HG03066 (cell line): ENCODE data around the gene OOSP4A.

Experiments used
- ATAC-seq: cut with Tn5 transposase; IDR thresholded peaks from one replicate; pipeline ENCODE4 v1.9.1; 2021; ENCODE audit warnings: low read depth; ENCODE audit not compliant: unreplicated experiment

The OOSP4A gene

GRCh38 chr11:59963733-59964132, at the start of gene OOSP4A:
TSS of gene OOSP4A (plus strand) at chr11:59964033. CDS start at chr11:59964033, 0 bp downstream.
- no peak for ATAC-seq

DNA sequence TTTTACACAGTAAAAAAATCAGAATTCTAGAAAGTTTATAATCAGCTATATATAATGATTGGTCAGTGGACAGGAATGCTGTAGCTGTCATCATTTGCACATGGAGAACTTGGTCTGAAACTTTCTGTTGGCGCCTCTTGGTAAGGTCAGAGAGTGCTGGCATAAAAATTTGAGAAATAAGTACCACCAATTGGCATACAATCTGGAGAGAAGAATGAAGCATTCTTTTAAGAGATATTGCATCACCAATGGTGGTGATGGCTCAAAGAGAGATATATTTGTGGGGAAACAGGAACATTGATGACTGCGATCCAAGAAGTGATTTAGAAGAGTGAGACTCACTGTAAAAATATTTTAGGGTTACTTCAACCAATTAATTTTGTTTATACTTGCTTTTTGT, 45.4 kb upstream of the OOSP4A start:
- ATAC-seq: no peak

DNA sequence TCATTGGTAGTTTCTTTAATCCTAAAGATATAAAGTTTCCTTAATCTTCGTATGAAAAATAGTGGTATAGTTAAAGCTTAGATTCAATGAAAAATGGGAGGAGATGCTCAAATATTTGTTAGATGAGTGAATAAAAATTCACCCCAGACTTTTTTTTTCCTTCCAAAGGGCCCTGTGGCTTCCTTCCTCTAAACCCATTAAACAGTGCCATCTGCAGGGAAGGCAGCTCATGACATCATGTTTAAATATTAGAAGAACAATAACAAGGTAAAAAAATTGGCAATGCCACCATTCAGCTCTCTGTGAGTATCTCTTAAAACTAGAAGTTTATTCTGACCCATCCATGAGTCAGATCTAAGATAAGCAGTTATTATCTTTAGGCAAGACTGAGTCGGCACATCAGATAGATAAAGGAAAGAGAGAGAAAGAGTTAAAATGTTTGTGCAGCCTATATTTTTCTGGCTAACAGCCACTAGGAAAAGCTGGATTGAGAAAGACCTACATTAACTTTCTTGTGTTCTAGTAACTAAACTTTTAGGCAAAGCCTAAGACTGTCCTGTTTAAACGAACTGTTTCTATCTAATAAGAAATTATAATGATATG, 44.7 kb upstream of the OOSP4A start:
- no peak for ATAC-seq

- no peak for ATAC-seq
Measured at GRCh38 chr11:59923813-59924212, 40.0 kb upstream of the OOSP4A start.

DNA sequence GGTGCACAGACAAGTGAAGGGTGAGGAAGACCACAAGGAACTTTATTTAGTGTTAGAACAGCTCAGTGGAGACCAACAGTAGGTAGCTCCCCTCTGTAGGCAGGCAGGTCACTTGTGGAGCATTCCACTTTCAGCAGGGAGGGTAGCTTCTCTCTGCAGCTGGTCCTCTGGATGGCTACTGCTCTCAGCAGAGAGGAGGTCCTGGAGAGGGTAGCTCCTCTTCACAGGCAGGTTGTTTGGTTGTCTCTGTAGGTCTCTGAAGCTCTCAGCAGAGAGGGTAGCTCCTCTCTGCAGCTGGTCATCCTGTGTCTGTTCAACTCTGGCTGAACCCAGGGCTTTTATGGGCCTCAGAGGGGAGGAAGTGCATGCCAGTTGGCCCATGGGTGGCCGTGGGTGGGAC, 32.1 kb upstream of the OOSP4A start:
- no peak for ATAC-seq

GRCh38 chr11:59938132-59938531, 25.7 kb upstream of the OOSP4A start, which contains the start of gene OOSP1:
TSS of gene OOSP1 (plus strand) at chr11:59938432. CDS start at chr11:59938455, 23 bp downstream.
- ATAC-seq: no peak

GRCh38 chr11:59938718-59939117, 25.1 kb upstream of the OOSP4A start:
- no peak for ATAC-seq

- no peak for ATAC-seq
Measured at GRCh38 chr11:59939482-59939881, 24.4 kb upstream of the OOSP4A start.

DNA sequence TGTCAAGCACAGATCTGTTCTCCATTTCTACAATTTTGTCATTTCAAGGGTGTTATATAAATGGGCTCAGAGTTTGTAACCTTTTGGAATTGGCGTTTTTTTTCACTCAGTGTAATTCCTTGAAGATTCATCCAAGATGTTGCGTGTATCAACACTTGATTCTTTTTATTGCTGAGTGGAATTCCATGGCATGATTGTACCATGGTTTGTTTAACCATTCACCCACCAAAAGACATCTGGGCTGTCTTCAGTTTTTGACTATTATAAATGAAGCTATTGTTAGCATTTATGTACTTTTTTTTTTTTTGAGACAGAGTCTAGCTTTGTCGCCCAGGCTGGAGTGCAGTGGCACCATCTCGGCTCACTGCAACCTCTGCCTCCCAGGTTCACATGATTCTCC, 22.7 kb upstream of the OOSP4A start:
- no peak for ATAC-seq

DNA sequence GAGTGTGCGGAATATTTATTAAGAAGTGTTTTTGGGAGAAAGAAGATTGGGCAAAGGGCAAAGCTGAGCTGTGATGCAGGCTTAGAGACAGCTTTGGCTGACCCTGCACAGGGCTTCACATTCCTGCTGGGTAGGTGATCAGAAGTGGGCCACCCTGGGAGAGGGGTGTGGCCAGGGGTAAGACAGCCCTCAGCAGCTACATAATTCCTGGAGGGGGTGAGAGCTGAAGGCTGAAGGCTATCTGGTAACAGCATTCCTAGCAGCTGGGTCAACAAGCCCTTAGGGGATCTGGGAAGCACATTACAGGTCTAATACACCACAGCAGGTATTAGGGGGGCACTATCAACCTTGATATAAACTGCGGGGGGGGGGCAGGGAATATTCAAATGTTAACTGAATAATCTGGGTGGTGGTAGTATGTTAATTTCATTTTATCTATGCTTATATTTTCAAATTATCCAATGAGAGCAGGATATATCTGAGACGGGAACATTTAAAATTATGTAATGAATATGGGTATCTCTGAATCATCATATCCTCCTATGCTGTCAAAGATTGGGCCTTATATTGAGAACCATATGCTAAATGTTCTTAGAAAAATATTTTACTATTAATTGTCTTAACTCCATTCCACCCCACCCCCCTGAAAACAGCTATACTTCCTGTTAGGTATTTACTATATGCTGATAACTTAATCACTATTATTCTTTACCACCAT, 19.7 kb upstream of the OOSP4A start:
- no peak for ATAC-seq

DNA sequence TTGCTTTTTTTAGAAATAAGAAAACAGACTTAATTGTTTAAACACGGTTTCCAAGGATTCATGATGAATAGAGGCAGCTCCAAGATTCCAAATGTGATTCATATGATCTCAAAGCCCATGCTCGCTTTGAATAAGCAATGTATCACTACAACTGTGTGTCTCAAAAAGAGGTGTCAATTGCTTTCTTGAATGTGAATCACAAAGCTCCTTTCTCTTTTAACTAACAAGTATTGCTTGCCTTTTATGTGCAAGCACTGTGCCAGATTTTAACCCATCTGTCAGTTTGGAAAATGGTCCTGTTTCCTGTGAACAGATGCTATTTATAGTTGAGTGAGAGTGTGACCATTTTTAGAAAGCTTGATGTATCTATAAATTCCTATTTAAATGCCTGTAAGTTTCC, 19.1 kb upstream of the OOSP4A start:
- ATAC-seq: no peak

GRCh38 chr11:59953463-59954218, 10.2 kb upstream of the OOSP4A start:
- ATAC-seq: no peak

DNA sequence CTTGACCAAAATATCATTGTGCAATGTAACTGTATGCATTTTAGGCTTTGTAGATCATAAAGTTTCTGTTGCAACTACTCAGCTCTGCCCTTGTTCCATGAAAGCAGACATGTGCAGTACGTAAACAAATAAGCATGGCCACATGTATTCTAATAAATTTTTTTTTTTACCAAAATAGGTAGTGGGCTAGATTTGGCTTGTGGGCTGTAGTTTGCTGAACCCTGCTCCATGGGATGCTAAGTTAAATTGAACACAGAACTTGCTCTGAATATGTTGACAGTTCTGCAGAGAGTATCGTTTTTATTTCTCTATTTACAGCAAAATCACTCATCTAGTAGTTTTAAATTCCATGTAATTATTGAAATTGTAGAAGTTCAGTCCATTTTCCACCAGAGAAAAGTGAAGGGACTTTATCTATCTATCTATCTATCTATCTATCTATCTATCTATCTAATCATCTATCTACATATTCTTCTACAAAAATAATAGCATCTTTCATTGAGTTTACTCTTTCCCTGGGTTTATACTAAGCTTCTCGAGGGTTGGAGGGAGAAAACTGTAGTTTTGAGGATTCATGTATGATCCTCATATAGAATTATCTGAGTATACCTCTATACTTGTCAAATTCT, 9.5 kb upstream of the OOSP4A start:
- no peak for ATAC-seq

- no peak for ATAC-seq
Measured at GRCh38 chr11:59957094-59957493, 6.7 kb upstream of the OOSP4A start.

DNA sequence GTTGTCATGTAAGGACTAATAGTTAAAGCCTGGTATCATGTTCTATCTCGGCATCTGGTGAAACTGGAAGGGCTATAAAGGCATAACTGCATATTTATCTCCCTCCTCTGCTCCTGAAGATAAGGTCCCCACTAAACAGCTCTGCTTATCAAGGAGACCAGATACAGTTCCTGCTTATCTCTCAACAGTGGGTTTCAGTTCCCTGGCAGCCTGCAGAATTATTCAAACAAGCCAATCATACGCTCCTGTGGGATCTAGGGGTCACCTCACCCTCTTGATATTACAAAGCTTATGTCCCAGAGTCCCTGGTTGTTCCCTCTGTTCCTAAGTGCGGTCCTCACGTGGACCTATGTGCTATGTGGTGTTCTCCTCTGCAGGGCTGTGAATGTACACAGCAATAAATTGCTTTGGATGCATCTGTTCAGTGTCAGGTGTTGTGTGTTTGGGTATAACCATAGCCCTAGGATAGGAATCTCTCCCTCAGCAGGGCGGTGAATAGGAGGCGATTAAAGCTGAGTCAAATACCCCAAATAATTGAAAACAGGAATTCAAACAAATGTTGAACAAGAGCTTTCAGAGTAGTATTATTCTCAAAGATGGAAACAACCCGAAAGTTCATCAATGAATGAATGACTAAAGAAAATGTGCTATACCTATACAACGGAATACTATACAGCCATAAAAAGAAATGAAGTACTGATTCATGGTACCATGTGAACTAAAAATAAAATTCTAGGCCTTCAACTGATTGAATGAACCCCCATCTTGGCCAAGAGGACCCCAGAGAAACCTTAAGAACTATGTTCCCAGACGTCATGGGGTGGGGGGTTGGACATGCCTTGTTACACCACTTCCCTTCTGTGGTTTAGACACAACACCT, 3.1 kb upstream of the OOSP4A start:
- no peak for ATAC-seq

DNA sequence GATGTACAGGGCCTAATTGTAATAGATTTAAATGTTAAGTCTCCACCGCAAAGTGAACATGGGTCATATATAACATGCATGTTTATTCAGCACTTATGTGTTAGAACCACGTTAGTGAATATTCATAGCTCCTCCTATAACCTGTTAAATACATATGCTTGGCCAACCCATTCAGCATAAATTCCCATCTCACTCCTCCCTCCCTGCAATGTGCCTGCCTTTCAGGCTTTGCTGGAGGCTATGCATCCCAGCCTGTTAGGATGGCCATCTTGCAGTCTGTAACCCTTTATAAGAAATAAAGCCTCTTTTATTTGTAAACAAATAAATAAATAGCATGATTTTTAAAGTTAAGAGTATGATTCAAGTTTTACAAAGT, 1.7 kb upstream of the OOSP4A start:
- ATAC-seq: no peak

DNA sequence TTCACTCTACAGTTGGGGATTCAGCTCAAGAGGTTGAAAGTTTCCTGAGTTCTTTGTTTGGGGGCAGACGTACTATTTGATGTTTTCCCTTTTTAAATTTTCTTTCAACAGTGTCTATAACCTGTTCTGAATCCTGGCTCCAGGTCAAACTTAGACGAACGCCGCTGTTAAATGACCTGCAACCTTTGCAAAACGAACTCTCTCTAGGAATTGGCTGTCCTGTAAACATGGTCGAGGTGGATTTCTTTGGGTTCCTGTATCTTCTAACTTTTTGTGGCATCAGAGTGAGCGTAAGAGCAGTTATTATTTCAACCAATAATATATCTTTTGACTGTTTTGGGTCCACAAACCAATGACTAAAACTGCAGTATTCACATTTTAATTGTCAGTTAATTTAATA, 1.6 kb downstream of the OOSP4A start:
- ATAC-seq: no peak

DNA sequence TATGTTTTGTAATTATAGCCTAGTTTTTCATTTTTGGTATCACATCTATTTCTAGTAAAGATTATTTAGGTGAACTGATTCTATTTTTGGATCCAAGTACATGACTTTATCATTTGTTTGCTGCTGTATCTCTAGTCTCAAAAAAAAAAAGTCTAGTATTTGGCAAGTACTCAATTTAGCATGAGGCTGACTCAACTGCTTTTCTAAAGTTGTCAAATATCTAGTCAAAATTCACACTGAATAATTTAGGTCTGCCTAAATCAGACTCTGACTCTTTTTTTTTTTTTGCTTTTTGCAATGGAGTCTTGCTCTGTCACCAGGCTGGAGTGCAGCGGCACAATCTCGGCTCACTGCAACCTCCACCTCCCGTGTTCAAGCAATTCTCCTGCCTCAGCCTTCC, 2.4 kb downstream of the OOSP4A start:
- ATAC-seq: no peak

DNA sequence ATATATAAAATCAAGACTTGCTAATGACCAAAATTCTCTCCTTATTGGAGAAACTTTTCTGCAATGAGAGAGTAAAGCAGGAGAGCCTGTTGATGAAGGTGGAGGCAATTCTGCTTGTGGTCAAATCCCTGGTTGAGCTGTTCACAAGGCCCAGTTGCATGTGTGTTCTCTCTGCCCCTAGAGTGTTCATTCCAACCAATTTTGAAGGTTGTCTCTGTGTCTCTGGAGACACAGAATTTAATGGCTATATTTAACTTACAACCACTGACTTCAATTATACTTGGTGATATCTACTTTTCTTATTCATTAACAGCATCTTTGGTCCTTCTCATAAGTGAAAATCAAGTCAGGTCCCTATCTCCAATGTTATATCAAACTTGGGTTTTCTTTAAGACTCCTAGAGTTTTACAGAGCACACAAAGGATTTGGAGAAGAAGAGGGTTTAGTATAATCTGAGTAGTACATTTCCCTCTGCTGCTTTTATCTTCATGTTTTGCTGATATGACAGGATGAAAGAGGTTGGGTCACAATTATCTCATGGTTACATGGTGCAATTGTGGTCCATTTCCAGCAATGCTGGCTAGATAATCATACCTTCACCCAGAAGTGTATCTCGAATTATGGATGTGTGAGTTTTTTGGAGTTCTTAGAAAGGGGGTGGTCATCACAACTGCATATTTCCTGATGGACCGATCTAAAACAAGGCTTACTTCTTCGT, 4.0 kb downstream of the OOSP4A start:
- no peak for ATAC-seq

DNA sequence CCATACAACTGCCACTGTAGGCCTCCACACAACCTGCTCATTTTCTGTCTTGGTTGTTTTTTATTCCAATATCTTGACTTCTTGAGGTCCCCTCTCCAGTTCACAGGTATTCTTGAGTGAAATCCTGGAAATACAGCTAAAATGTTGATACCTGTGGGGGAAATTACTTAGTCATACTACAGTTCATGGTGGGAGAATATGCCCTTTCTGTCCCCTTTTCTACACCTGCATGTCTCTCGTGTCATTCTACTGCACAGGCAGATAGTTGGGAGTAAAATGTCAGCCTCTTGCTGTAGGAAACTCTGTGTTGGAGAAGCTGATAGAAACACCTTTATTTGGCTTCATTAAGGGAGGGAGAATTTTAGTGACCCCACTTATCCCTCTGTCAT, 4.6 kb downstream of the OOSP4A start:
- no peak for ATAC-seq
